Gastroesophageal sphincter (tissue), 4 donors: ENCODE results near the gene ARID5B. TPM values are rescaled to one million over a fixed set of nuclear protein-coding genes. Genes with fewer than 3 reads are reported as not detected.
"Not testable (repeated sequence)": the region's sequence is repeated elsewhere in the genome, so short reads cannot be mapped to it uniquely, and the experiment has no call there.

Experiments used
- ATAC-seq: fragments of 150-250 bp; one replicate; pipeline ENCODE4 v1.9.1; 2016; ENCODE audit warnings: mild to moderate bottlenecking, moderate library complexity
- H3K27ac ChIP-seq, 4 donors: fragments of 200-600 bp; sonication (generic) in 3 of 4; 1 replicate in 3 of 4; 2 replicates in 1 of 4; pipeline ENCODE4 v1.5.1; 2016 to 2019
- H3K27me3 ChIP-seq: fragments of 200-600 bp; sonication (generic); one replicate; pipeline ENCODE4 v1.5.1; 2019
- H3K36me3 ChIP-seq, 2 donors: fragments of 200-600 bp; sonication (generic); one replicate each; pipeline ENCODE4 v1.5.1; 2019; ENCODE audit warnings: control low read depth in 1 of 2
- H3K4me1 ChIP-seq, 3 donors: fragments of 200-600 bp; sonication (generic); 1 replicate in 2 of 3; 2 replicates in 1 of 3; pipeline ENCODE4 v1.5.1; 2016 to 2019; ENCODE audit warnings: control low read depth in 2 of 3
- H3K4me3 ChIP-seq, 2 donors: fragments of 200-600 bp; sonication (generic); one replicate each; pipeline ENCODE4 v1.5.1; 2019; ENCODE audit warnings: mild to moderate bottlenecking in 1 of 2, moderate library complexity in 1 of 2
- H3K9me3 ChIP-seq, 3 donors: fragments of 200-600 bp; sonication (generic); one replicate each; pipeline ENCODE4 v1.5.1; 2017 to 2019; ENCODE audit warnings: control low read depth in 2 of 3
- CTCF ChIP-seq, 4 experiments: fragments of 200-600 bp in 2 of 4; fragments of 450-650 bp in 2 of 4; sonication (generic) in 1 of 4; IDR thresholded peaks; one replicate each; pipeline ENCODE4 v1.5.1; 2017 to 2019; ENCODE audit warnings: antibody characterized with exemption in 4 of 4, mild to moderate bottlenecking in 2 of 4, moderate library complexity in 2 of 4
- EP300 ChIP-seq: sonication (generic); formaldehyde crosslinking; IDR thresholded peaks from one replicate; pipeline ENCODE4 v1.6.1; 2017; ENCODE audit warnings: antibody characterized with exemption, mild to moderate bottlenecking
- POLR2A ChIP-seq, 2 donors: fragments of 450-650 bp; IDR thresholded peaks; one replicate each; pipeline ENCODE4 v1.6.1; 2017; ENCODE audit warnings: antibody characterized with exemption in 2 of 2, mild to moderate bottlenecking in 2 of 2, moderate library complexity in 1 of 2
- POLR2AphosphoS5 ChIP-seq: sonication (generic); formaldehyde crosslinking; IDR thresholded peaks from one replicate; pipeline ENCODE4 v1.6.1; 2017; ENCODE audit warnings: antibody characterized with exemption
- WGBS, 2 donors: methylation state at CpG; one replicate each; pipeline ENCODE4 v1.1.5; 2018; ENCODE audit warnings: low coverage in 1 of 2; 5-methylcytosine and 5-hydroxymethylcytosine counted together
- total RNA-seq, 4 donors: library from RNA; depleted of rRNA; stranded (reverse); fragments of >200 nt; gene quantifications; one replicate each; pipeline ENCODE4 v1.1.0, GENCODE V29; 2016

ARID5B gene
- total RNA-seq, 4 donors from 2014 or later: 34.7 to 81.4 (median 62.5) TPM

- H3K4me3 ChIP-seq: no peak overlapping the region
- no peaks in the 10 kb centered on the region for H3K4me1 ChIP-seq
- ATAC-seq: no peak
- WGBS, 2 donors: 75 to 80% methylated on average over 5 of the region's 8 CpGs
- no peak overlapping the region for H3K27ac ChIP-seq
- no peaks in the 10 kb centered on the region for H3K9me3 ChIP-seq
- H3K36me3 ChIP-seq: no peaks in the 10 kb centered on the region
- no peaks in the 10 kb centered on the region for H3K27me3 ChIP-seq
- no peak for TF ChIP-seq CTCF (IDR thresholded peaks at IDR 0.05)
Observed at GRCh38 chr10:61860964-61861758, 40.3 kb upstream of the ARID5B start.

GRCh38 chr10:61863981-61864380 lies 37.5 kb upstream of the ARID5B start:
- no peaks in the 10 kb centered on the region for H3K36me3 ChIP-seq
- H3K27me3 ChIP-seq: no peaks in the 10 kb centered on the region
- TF ChIP-seq POLR2AphosphoS5: no peak
- TF ChIP-seq CTCF (IDR thresholded peaks at IDR 0.05): no peak
- no peak for TF ChIP-seq POLR2A (IDR thresholded peaks at IDR 0.05)
- ATAC-seq: no peak
- no peak overlapping the region for H3K4me3 ChIP-seq
- H3K27ac ChIP-seq: no peak overlapping the region
- no peaks in the 10 kb centered on the region for H3K4me1 ChIP-seq
- 84 to 87% methylated on average over 10 of the region's 10 CpGs for WGBS, 2 donors
- H3K9me3 ChIP-seq: no peaks in the 10 kb centered on the region

GRCh38 chr10:61866700-61867368 lies 34.7 kb upstream of the ARID5B start:
- Histone ChIP-seq H3K27ac (peak overlapping the region in 2 of 4 donors; percentile 74 to 80), H3K4me1 (peaks cover 0 to 18% (median 0%) of the 10 kb centered on the region in 3 donors), H3K4me3 (peak overlapping the region in 1 of 2 donors; percentile 56), H3K9me3 (no peaks in the 10 kb centered on the region), H3K36me3 (no peaks in the 10 kb centered on the region), H3K27me3 (no peaks in the 10 kb centered on the region)
- ATAC-seq: no peak
- no peak for TF ChIP-seq POLR2AphosphoS5
- no peak for TF ChIP-seq CTCF (IDR thresholded peaks at IDR 0.05)
- TF ChIP-seq EP300: no peak
- no peak for TF ChIP-seq POLR2A (IDR thresholded peaks at IDR 0.05)
- 67 to 77% methylated on average over 2 to 3 of the region's 3 CpGs for WGBS, 2 donors

- H3K36me3 ChIP-seq, ATAC-seq, H3K9me3 ChIP-seq, H3K27me3 ChIP-seq: not testable (repeated sequence)
- peak overlapping the region; percentile 49 to 80 (median 62) for H3K27ac ChIP-seq
- 40% methylated on average over 4 of the region's 22 CpGs; no CpG with 5 or more reads in 1 of the 2 donors for WGBS, 2 donors
- peaks cover 0 to 18% (median 0%) of the 10 kb centered on the region in 3 donors for H3K4me1 ChIP-seq
- peak overlapping the region; percentile 49 to 56 for H3K4me3 ChIP-seq
Observed at GRCh38 chr10:61867374-61867773, 34.1 kb upstream of the ARID5B start.

- peak overlapping the region in 3 of 4 donors; percentile 50 to 80 (median 74) for H3K27ac ChIP-seq
Observed at GRCh38 chr10:61867817-61868216, 33.7 kb upstream of the ARID5B start.

More at GRCh38 chr10:61867817-61868216, 33.7 kb upstream of the ARID5B start:
- H3K9me3 ChIP-seq, H3K27me3 ChIP-seq, H3K36me3 ChIP-seq, ATAC-seq: not testable (repeated sequence)
- WGBS, 2 donors: 80% methylated on average over 1 of the region's 25 CpGs; no CpG with 5 or more reads in 1 of the 2 donors
- peaks cover 0 to 18% (median 0%) of the 10 kb centered on the region in 3 donors for H3K4me1 ChIP-seq
- peak in 2 of 4 experiments; percentile 49 to 64 for TF ChIP-seq CTCF (IDR thresholded peaks at IDR 0.05)
- peak overlapping the region; percentile 49 to 56 for H3K4me3 ChIP-seq
